Hepatocyte (in vitro differentiated cells): ENCODE data around the gene REX1BD. TPM values are rescaled to one million over a fixed set of nuclear protein-coding genes. Genes with fewer than 3 reads are reported as not detected.
A peak's percentile ranks its signal among the peaks of the same experiment; 100 is the strongest.

Experiments
- DNase-seq: peaks from one replicate; pipeline ENCODE4 v3.0.0-alpha.2; 2016; ENCODE audit warnings: low spot score
- H2AFZ ChIP-seq: fragments of 200-600 bp; sonication (generic); 2 replicates; pipeline ENCODE4 v1.6.0; 2016; ENCODE audit warnings: antibody characterized with exemption, mild to moderate bottlenecking
- H3K27ac ChIP-seq: fragments of 200-600 bp; sonication (generic); 2 replicates; pipeline ENCODE4 v1.5.1; 2016; ENCODE audit warnings: mild to moderate bottlenecking
- H3K27me3 ChIP-seq: fragments of 200-600 bp; sonication (generic); 2 replicates; pipeline ENCODE4 v1.6.1; 2016
- H3K36me3 ChIP-seq: fragments of 200-600 bp; sonication (generic); replicated peaks from 2 replicates; pipeline ENCODE4 v1.5.1; 2016; ENCODE audit warnings: low read depth; ENCODE audit not compliant: insufficient read depth
- H3K4me1 ChIP-seq: fragments of 200-600 bp; sonication (generic); 2 replicates; pipeline ENCODE4 v1.5.1; 2016; ENCODE audit warnings: mild to moderate bottlenecking, moderate library complexity; ENCODE audit not compliant: insufficient read depth
- H3K4me2 ChIP-seq: fragments of 200-600 bp; sonication (generic); 2 replicates; pipeline ENCODE4 v1.6.0; 2016
- H3K4me3 ChIP-seq: fragments of 200-600 bp; sonication (generic); 2 replicates; pipeline ENCODE4 v1.5.1; 2016; ENCODE audit warnings: mild to moderate bottlenecking
- H3K79me2 ChIP-seq: fragments of 200-600 bp; sonication (generic); 2 replicates; pipeline ENCODE4 v1.6.0; 2017; ENCODE audit warnings: mild to moderate bottlenecking
- H3K9me2 ChIP-seq: fragments of 200-600 bp; sonication (generic); replicated peaks from 2 replicates; pipeline ENCODE4 v1.6.0; 2017; ENCODE audit warnings: mild to moderate bottlenecking; ENCODE audit not compliant: insufficient read depth
- H3K9me3 ChIP-seq: fragments of 200-600 bp; sonication (generic); 2 replicates; pipeline ENCODE4 v1.5.1; 2016; ENCODE audit warnings: low read depth, mild to moderate bottlenecking
- H4K20me1 ChIP-seq: fragments of 200-600 bp; sonication (generic); 2 replicates; pipeline ENCODE4 v1.6.0; 2016; ENCODE audit warnings: mild to moderate bottlenecking; ENCODE audit not compliant: insufficient read depth, poor library complexity, severe bottlenecking
- CTCF ChIP-seq: fragments of 200-600 bp; sonication (generic); IDR thresholded peaks from 2 replicates; pipeline ENCODE4 v1.5.1; 2016; ENCODE audit warnings: antibody characterized with exemption, mild to moderate bottlenecking; ENCODE audit not compliant: poor library complexity
- EZH2 ChIP-seq: fragments of 200-600 bp; sonication (generic); IDR thresholded peaks from 2 replicates; pipeline ENCODE4 v1.6.1; 2016; ENCODE audit warnings: antibody characterized with exemption, mild to moderate bottlenecking, borderline replicate concordance
- EZH2phosphoT487 ChIP-seq: fragments of 200-600 bp; sonication (generic); IDR thresholded peaks from one replicate; pipeline ENCODE4 v1.6.1; 2018; ENCODE audit warnings: antibody characterized with exemption, mild to moderate bottlenecking, low read depth, moderate library complexity; ENCODE audit not compliant: unreplicated experiment, severe bottlenecking
- WGBS: methylation state at CpG from one replicate; pipeline ENCODE4 v1.1.6; 2016; ENCODE audit warnings: low lambda C conversion rate; ENCODE audit errors: missing lambda C conversion rate; 5-methylcytosine and 5-hydroxymethylcytosine counted together
- polyA plus RNA-seq: library from polyadenylated mRNA; unstranded; fragments of >200 nt; fragmentation: Nextera tagmentation; extraction: Ambion mirVana; gene quantifications from 2 replicates; pipeline ENCODE4 v1.2.1, GENCODE V29; 2016
- total RNA-seq: library from RNA; depleted of rRNA; stranded (reverse); fragments of >200 nt; gene quantifications from 2 replicates; pipeline ENCODE4 v1.2.3, GENCODE V29; 2014

REX1BD gene
- total and polyA plus RNA-seq, 2 experiments from 2014 or later, result 62.6 to 105 TPM

DNA sequence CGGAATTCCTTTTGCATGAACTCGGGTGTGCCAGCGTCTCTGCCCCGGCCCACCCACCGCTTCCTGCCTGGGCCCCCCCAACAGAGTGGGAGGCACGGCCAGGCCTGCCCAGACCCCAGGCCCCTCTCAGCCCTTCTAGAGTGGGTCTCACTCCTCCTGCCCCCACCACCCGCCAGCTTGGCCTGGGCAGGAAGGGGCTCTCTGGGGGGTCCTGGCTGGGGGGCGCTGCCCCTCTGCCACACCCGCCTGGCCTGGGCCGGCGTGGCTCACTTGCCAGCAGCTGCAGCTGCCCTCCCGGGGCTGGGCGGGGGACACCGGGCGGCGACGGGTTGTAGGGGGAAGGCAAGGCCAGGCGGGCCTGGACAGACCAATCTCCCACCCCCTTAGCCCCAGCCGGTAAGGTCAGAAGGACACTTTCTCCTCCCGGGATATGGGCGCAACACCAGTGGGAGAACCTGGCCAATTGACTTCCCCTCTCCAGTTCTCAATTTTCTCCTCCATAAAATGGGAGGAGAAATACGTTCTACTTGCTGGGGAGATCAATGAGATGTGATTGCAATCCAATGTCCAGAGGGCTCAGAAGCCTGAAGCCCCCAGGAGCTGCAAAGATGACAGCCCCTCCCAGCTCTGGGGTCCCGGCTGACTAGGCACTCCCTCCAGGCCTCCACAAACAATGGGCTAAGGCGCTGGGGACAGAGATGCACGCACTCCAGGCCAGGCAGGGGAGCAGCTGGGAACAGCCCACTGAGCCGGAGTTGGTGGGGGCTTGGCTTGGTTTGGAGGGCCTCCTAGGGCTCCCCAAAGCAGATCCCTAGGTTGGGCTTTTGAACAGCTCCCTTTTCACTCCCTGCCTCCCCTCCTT, 15.6 kb downstream of the REX1BD start:
- Histone ChIP-seq H3K27me3 (peaks cover 76% of the 10 kb centered on the region), H3K4me2 (peak overlapping the region; percentile 63), H2AFZ (no peak overlapping the region), H3K9me3 (no peaks in the 10 kb centered on the region), H4K20me1 (no peaks in the 10 kb centered on the region), H3K79me2 (no peaks in the 10 kb centered on the region), H3K36me3 (no peaks in the 10 kb centered on the region), H3K4me3 (no peak overlapping the region), H3K9me2 (no peaks in the 10 kb centered on the region), H3K4me1 (peaks cover 21% of the 10 kb centered on the region), H3K27ac (no peak overlapping the region)
- TF ChIP-seq EZH2phosphoT487 (peak; percentile 62), CTCF (no peak)
- no peak for DNase-seq
- 34% methylated on average over 10 of the region's 26 CpGs for WGBS

- no peak for DNase-seq
- H3K9me3 ChIP-seq, result no peaks in the 10 kb centered on the region
- H3K27ac ChIP-seq, result no peak overlapping the region
- WGBS, result 29% methylated on average over 10 of the region's 10 CpGs
- no peak overlapping the region for H2AFZ ChIP-seq
- TF ChIP-seq EZH2, result no peak
- no peak for TF ChIP-seq CTCF
- no peak for TF ChIP-seq EZH2phosphoT487
- no peaks in the 10 kb centered on the region for H3K79me2 ChIP-seq
- no peak overlapping the region for H3K4me3 ChIP-seq
- no peaks in the 10 kb centered on the region for H3K9me2 ChIP-seq
- no peaks in the 10 kb centered on the region for H4K20me1 ChIP-seq
- peak overlapping the region; percentile 71 for H3K4me2 ChIP-seq
- peaks cover 82% of the 10 kb centered on the region for H3K27me3 ChIP-seq
- no peaks in the 10 kb centered on the region for H3K36me3 ChIP-seq
- peaks cover 21% of the 10 kb centered on the region for H3K4me1 ChIP-seq
Measured at GRCh38 chr19:18604820-18605159, 16.2 kb downstream of the REX1BD start.

GRCh38 chr19:18605196-18605545, 16.6 kb downstream of the REX1BD start:
- Histone ChIP-seq H2AFZ (no peak overlapping the region), H3K9me3 (no peaks in the 10 kb centered on the region), H3K27me3 (peaks cover 85% of the 10 kb centered on the region), H3K79me2 (no peaks in the 10 kb centered on the region), H3K4me3 (no peak overlapping the region), H3K4me1 (peaks cover 21% of the 10 kb centered on the region), H3K27ac (no peak overlapping the region), H3K4me2 (peak overlapping the region; percentile 71), H4K20me1 (no peaks in the 10 kb centered on the region), H3K36me3 (no peaks in the 10 kb centered on the region), H3K9me2 (no peaks in the 10 kb centered on the region)
- DNase-seq, result no peak
- no peak for TF ChIP-seq EZH2phosphoT487
- TF ChIP-seq EZH2, result peak; percentile 17
- WGBS, result 25% methylated on average over 17 of the region's 17 CpGs

DNA sequence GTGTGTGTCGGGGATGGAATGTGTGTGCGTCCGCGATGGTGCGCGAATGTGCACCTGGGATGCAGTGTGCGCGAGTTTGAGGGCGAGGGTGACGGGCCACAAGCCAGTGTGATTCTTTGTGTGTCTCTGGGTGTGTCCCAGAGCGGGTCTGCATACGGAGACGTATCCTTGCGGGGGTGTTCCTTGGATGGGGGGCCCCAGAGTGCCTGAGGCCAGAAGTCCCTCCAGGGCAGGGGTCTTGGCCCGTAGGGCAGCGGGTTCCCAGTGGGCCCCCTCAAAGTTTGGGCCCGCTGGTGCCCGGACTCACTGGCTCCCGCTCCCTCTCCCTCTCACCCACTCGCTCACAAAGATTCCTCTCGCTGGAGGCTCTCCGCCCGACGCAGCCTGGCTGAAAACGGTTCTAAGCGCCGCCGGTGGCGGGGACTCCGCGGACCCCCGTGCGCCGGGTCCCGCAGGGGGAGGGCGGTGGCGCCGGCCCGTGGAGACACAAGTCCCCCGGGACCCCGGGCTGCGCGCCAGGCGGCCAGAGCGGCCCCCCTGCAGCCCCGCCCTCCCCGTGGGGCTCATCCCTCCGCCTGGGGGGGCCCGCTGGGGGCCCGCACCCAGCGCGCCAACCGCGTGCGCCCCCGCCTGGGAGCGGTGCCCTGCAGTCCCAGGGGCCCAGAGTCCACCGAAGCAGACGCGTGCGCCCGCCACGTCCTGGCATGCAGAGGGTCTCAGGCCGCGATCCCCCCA, 17.1 kb downstream of the REX1BD start:
- peaks cover 24% of the 10 kb centered on the region for H3K4me1 ChIP-seq
- peaks cover 87% of the 10 kb centered on the region for H3K27me3 ChIP-seq
- H3K4me2 ChIP-seq, result peak overlapping the region; percentile 71
- no peaks in the 10 kb centered on the region for H3K36me3 ChIP-seq
- H3K79me2 ChIP-seq, result no peaks in the 10 kb centered on the region
- TF ChIP-seq EZH2 (peak; percentile 51), CTCF (no peak)
- H3K9me3 ChIP-seq, result no peaks in the 10 kb centered on the region
- no peak overlapping the region for H3K27ac ChIP-seq
- 8% methylated on average over 34 of the region's 65 CpGs for WGBS
- no peaks in the 10 kb centered on the region for H4K20me1 ChIP-seq
- H2AFZ ChIP-seq, result no peak overlapping the region
- no peak for DNase-seq
- no peaks in the 10 kb centered on the region for H3K9me2 ChIP-seq
- H3K4me3 ChIP-seq, result no peak overlapping the region
